Measurements from ENCODE around the gene IL22RA1. TPM values are rescaled to one million over a fixed set of nuclear protein-coding genes. Genes with fewer than 3 reads are reported as not detected.

The IL22RA1 gene
- total and polyA plus RNA-seq, 2 of the 8 experiments (the other 6 are each of a cell fraction or from before 2014, with no cell fraction given): 0.17 to 0.32 TPM

DNA sequence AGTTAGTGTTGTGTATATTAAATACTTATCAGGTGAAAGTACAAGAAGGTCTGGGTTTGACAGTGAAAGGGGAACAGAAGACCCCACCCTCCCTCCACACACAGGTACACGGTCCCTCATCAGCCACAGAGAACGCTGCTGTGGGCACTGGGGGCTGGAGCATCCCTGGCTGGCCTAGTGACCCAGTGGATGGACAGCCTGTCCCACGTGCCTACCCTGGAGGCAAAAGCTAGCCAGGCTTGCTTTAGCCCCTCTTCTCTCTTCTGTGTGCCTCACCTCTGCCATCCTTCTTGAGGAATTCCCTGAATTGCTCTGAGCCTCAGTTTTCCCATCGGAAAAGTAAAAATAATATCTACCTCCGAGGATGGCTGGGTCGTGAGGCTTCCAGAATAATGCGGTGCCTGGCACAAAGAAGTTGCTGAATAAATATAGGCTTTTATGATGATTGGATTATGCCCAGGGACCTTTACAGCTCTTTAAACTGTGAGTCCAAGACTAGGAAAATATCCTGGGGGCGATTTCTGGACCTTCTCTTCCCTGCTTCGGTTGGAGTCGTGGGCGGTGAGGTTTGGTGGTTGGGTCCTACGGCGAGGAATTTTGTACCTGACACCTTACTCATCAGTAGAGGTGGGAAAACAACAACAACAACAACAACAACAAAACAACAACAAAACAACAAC, 43.2 kb upstream of the IL22RA1 start (continued):
- TF ChIP-seq, protein P1, sequence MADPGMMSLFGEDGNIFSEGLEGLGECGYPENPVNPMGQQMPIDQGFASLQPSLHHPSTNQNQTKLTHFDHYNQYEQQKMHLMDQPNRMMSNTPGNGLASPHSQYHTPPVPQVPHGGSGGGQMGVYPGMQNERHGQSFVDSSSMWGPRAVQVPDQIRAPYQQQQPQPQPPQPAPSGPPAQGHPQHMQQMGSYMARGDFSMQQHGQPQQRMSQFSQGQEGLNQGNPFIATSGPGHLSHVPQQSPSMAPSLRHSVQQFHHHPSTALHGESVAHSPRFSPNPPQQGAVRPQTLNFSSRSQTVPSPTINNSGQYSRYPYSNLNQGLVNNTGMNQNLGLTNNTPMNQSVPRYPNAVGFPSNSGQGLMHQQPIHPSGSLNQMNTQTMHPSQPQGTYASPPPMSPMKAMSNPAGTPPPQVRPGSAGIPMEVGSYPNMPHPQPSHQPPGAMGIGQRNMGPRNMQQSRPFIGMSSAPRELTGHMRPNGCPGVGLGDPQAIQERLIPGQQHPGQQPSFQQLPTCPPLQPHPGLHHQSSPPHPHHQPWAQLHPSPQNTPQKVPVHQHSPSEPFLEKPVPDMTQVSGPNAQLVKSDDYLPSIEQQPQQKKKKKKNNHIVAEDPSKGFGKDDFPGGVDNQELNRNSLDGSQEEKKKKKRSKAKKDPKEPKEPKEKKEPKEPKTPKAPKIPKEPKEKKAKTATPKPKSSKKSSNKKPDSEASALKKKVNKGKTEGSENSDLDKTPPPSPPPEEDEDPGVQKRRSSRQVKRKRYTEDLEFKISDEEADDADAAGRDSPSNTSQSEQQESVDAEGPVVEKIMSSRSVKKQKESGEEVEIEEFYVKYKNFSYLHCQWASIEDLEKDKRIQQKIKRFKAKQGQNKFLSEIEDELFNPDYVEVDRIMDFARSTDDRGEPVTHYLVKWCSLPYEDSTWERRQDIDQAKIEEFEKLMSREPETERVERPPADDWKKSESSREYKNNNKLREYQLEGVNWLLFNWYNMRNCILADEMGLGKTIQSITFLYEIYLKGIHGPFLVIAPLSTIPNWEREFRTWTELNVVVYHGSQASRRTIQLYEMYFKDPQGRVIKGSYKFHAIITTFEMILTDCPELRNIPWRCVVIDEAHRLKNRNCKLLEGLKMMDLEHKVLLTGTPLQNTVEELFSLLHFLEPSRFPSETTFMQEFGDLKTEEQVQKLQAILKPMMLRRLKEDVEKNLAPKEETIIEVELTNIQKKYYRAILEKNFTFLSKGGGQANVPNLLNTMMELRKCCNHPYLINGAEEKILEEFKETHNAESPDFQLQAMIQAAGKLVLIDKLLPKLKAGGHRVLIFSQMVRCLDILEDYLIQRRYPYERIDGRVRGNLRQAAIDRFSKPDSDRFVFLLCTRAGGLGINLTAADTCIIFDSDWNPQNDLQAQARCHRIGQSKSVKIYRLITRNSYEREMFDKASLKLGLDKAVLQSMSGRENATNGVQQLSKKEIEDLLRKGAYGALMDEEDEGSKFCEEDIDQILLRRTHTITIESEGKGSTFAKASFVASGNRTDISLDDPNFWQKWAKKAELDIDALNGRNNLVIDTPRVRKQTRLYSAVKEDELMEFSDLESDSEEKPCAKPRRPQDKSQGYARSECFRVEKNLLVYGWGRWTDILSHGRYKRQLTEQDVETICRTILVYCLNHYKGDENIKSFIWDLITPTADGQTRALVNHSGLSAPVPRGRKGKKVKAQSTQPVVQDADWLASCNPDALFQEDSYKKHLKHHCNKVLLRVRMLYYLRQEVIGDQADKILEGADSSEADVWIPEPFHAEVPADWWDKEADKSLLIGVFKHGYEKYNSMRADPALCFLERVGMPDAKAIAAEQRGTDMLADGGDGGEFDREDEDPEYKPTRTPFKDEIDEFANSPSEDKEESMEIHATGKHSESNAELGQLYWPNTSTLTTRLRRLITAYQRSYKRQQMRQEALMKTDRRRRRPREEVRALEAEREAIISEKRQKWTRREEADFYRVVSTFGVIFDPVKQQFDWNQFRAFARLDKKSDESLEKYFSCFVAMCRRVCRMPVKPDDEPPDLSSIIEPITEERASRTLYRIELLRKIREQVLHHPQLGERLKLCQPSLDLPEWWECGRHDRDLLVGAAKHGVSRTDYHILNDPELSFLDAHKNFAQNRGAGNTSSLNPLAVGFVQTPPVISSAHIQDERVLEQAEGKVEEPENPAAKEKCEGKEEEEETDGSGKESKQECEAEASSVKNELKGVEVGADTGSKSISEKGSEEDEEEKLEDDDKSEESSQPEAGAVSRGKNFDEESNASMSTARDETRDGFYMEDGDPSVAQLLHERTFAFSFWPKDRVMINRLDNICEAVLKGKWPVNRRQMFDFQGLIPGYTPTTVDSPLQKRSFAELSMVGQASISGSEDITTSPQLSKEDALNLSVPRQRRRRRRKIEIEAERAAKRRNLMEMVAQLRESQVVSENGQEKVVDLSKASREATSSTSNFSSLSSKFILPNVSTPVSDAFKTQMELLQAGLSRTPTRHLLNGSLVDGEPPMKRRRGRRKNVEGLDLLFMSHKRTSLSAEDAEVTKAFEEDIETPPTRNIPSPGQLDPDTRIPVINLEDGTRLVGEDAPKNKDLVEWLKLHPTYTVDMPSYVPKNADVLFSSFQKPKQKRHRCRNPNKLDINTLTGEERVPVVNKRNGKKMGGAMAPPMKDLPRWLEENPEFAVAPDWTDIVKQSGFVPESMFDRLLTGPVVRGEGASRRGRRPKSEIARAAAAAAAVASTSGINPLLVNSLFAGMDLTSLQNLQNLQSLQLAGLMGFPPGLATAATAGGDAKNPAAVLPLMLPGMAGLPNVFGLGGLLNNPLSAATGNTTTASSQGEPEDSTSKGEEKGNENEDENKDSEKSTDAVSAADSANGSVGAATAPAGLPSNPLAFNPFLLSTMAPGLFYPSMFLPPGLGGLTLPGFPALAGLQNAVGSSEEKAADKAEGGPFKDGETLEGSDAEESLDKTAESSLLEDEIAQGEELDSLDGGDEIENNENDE (IDR thresholded peaks at IDR 0.05; ENCODE audit: insufficient replicate concordance, low read length): no peak
- no peak for TF ChIP-seq CEBPB (IDR thresholded peaks at IDR 0.05; ENCODE audit: low read depth, low read length)
- no peak for TF ChIP-seq EGR1 (IDR thresholded peaks at IDR 0.05; ENCODE audit: borderline replicate concordance, low read depth, low read length)
- TF ChIP-seq SP2 (IDR thresholded peaks at IDR 0.05; ENCODE audit: low read length): no peak
- TF ChIP-seq JUND (IDR thresholded peaks at IDR 0.05; ENCODE audit: low read length): no peak
- no peak for TF ChIP-seq SIN3A (conservative IDR thresholded peaks at IDR 0.05 in 1 of 2, IDR thresholded peaks at IDR 0.05 in 1 of 2; ENCODE audit: low read depth in 1 of 2, low read length in 2 of 2)
- no peak for TF ChIP-seq ATF3 (IDR thresholded peaks at IDR 0.05; ENCODE audit: insufficient read depth, low read depth, low read length)
- TF ChIP-seq, protein P2, sequence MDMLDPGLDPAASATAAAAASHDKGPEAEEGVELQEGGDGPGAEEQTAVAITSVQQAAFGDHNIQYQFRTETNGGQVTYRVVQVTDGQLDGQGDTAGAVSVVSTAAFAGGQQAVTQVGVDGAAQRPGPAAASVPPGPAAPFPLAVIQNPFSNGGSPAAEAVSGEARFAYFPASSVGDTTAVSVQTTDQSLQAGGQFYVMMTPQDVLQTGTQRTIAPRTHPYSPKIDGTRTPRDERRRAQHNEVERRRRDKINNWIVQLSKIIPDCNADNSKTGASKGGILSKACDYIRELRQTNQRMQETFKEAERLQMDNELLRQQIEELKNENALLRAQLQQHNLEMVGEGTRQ (IDR thresholded peaks at IDR 0.05; ENCODE audit: low read length): no peak
- TF ChIP-seq BACH1 (IDR thresholded peaks at IDR 0.05; ENCODE audit: low read length): no peak
